Activated CD4-positive, alpha-beta memory T cell treated with anti-CD3 and anti-CD28 coated beads, Interleukin-2, amount 10 ng/mL, durations not matched to agents 7 days and 5 days (primary cell): ENCODE data around the gene RAC3. TPM values are rescaled to one million over a fixed set of nuclear protein-coding genes. Genes with fewer than 3 reads are reported as not detected.

ENCODE experiments used
- CTCF ChIA-PET: fragments of 350-600 bp; sonication (Branson Sonifier 250); formaldehyde crosslinking; loops from one replicate; lab custom pipeline; 2021; ENCODE audit warnings: antibody characterized with exemption, inconsistent platforms; lab: Charles Lee
- POLR2A ChIA-PET: fragments of 350-600 bp; sonication (Branson Sonifier 250); formaldehyde crosslinking; loops from one replicate; lab custom pipeline; 2021; ENCODE audit warnings: antibody characterized with exemption; lab: Charles Lee
- DNase-seq: peaks from one replicate; pipeline ENCODE4 v3.0.0-alpha.2; 2020
- H3K27ac Mint-ChIP-seq: one replicate; pipeline ENCODE4 v1.8.0; 2021; ENCODE audit warnings: mild to moderate bottlenecking, mixed read lengths
- H3K27me3 Mint-ChIP-seq: one replicate; pipeline ENCODE4 v1.8.0; 2021; ENCODE audit warnings: mixed read lengths
- H3K36me3 Mint-ChIP-seq: one replicate; pipeline ENCODE4 v1.8.0; 2021; ENCODE audit warnings: low read depth, mixed read lengths
- H3K4me1 Mint-ChIP-seq: one replicate; pipeline ENCODE4 v1.8.0; 2021; ENCODE audit warnings: mixed read lengths
- H3K4me3 Mint-ChIP-seq: one replicate; pipeline ENCODE4 v1.8.0; 2021; ENCODE audit warnings: mild to moderate bottlenecking, mixed read lengths
- H3K9me3 Mint-ChIP-seq: one replicate; pipeline ENCODE4 v1.8.0; 2021; ENCODE audit warnings: mixed read lengths
- total RNA-seq, 2 experiments: library from RNA; stranded (reverse); gene quantifications; one replicate each; pipeline ENCODE4 v1.2.3, GENCODE V29; 2021

RAC3 gene
- total RNA-seq, 2 experiments from 2014 or later, result 7.9 to 8.1 TPM

DNA sequence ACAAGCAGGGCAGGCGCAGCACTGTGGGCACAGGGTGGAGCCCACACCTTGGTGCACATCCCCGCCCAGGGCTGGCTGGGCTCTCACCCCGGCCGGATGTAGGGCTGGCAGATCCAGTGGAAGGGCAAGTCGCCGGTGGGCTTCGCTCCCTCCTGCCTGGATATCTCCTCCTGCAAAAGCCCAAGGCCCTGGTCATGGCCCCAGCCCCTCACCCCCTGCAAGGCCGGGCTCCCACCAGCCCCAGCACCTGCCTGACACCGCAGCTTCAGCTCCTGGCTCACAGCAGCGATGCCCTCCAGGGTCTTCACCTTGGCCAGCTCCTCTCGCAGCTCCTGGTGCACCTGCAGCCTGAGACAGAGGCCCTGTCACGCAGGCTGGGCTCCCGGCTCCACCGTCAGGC lies 29.1 kb downstream of the RAC3 start:
- Mint-ChIP-seq H3K36me3 (peaks cover 7% of the 10 kb centered on the region), H3K9me3 (no peaks in the 10 kb centered on the region), H3K27ac (no peak overlapping the region), H3K27me3 (no peaks in the 10 kb centered on the region), H3K4me3 (no peak overlapping the region), H3K4me1 (peaks cover 9% of the 10 kb centered on the region)
- DNase-seq, result no peak
- ChIA-PET POLR2A (interaction anchor here (1.7 kb wide), 1 partner anchor 25 kb away, joined by 3 read pairs; no protein-coding TSS in a partner anchor), CTCF (no interaction called here)

GRCh38 chr17:82061047-82061925 lies 29.8 kb downstream of the RAC3 start:
- POLR2A ChIA-PET, result no interaction called here
- CTCF ChIA-PET, result no interaction called here
- H3K27ac Mint-ChIP-seq, result no peak overlapping the region

GRCh38 chr17:82062076-82062983 lies 30.9 kb downstream of the RAC3 start:
- H3K4me3 Mint-ChIP-seq, result no peak overlapping the region
- H3K36me3 Mint-ChIP-seq, result peaks cover 7% of the 10 kb centered on the region
- H3K27ac Mint-ChIP-seq, result no peak overlapping the region
- DNase-seq, result no peak
- no peaks in the 10 kb centered on the region for H3K9me3 Mint-ChIP-seq
- peaks cover 17% of the 10 kb centered on the region for H3K4me1 Mint-ChIP-seq
- POLR2A ChIA-PET, result no interaction called here
- no peaks in the 10 kb centered on the region for H3K27me3 Mint-ChIP-seq
- CTCF ChIA-PET, result no interaction called here

More at GRCh38 chr17:82061047-82061925, 29.8 kb downstream of the RAC3 start:
- Mint-ChIP-seq H3K4me1 (peaks cover 12% of the 10 kb centered on the region), H3K27me3 (no peaks in the 10 kb centered on the region), H3K36me3 (peaks cover 7% of the 10 kb centered on the region), H3K4me3 (no peak overlapping the region), H3K9me3 (no peaks in the 10 kb centered on the region)
- DNase-seq, result no peak

DNA sequence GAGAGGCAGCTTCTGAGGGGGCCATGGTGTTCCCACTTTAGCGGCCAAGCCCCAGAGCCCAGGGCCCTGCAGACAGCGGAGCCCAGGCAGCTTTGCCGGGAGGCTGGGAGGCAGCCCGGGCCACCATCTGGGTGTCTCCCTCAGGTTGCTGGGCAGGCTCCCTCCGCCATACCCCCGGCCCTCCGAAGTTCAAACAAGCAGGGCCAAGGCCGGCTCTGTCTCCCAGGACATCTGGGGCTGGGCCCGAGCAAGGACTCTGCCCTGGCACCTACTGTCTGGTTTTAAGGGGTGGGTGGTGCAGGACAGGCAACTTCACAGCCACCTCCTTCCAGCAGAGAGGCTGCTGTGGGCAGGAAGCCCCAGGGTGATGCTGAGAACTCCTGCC lies 31.5 kb downstream of the RAC3 start:
- POLR2A ChIA-PET, result interaction anchor here (1.5 kb wide), 1 partner anchor 13 kb away, joined by 3 read pairs; no protein-coding TSS in a partner anchor
- CTCF ChIA-PET, result no interaction called here
- no peak for DNase-seq
- Mint-ChIP-seq H3K36me3 (peaks cover 4% of the 10 kb centered on the region), H3K9me3 (no peaks in the 10 kb centered on the region), H3K27me3 (no peaks in the 10 kb centered on the region), H3K27ac (no peak overlapping the region), H3K4me3 (no peak overlapping the region), H3K4me1 (peaks cover 17% of the 10 kb centered on the region)

- CTCF ChIA-PET, result no interaction called here
- POLR2A ChIA-PET, result interaction anchor here (1.0 to 2.0 kb wide), 5 partner anchors 10 to 204 kb away, joined by 3 to 8 read pairs (median 3); partner anchors contain the start of genes FASN and GPS1
- H3K4me1 Mint-ChIP-seq, result peaks cover 17% of the 10 kb centered on the region
- DNase-seq, result no peak
- no peaks in the 10 kb centered on the region for H3K27me3 Mint-ChIP-seq
- H3K4me3 Mint-ChIP-seq, result peak overlapping the region; percentile 67
- H3K36me3 Mint-ChIP-seq, result peaks cover 3% of the 10 kb centered on the region
- no peak overlapping the region for H3K27ac Mint-ChIP-seq
- H3K9me3 Mint-ChIP-seq, result no peaks in the 10 kb centered on the region
These were observed 32.2 kb downstream of the RAC3 start for GRCh38 chr17:82063424-82064415.

GRCh38 chr17:82064433-82065192 lies 33.1 kb downstream of the RAC3 start:
- peaks cover 17% of the 10 kb centered on the region for H3K4me1 Mint-ChIP-seq
- H3K9me3 Mint-ChIP-seq, result no peaks in the 10 kb centered on the region
- H3K27me3 Mint-ChIP-seq, result no peaks in the 10 kb centered on the region
- ChIA-PET CTCF (no interaction called here), POLR2A (interaction anchor here (1.0 to 2.3 kb wide), 10 partner anchors 9 to 210 kb away, joined by 3 to 16 read pairs (median 6); partner anchors contain the start of genes CSNK1D, DCXR, FASN and GPS1)
- peak overlapping the region; percentile 26 for H3K27ac Mint-ChIP-seq
- H3K36me3 Mint-ChIP-seq, result peaks cover 3% of the 10 kb centered on the region
- no peak for DNase-seq
- H3K4me3 Mint-ChIP-seq, result peak overlapping the region; percentile 67

GRCh38 chr17:82065193-82065637 lies 33.7 kb downstream of the RAC3 start:
- ChIA-PET CTCF (no interaction called here), POLR2A (interaction anchor here (1.2 to 2.3 kb wide), 9 partner anchors 10 to 209 kb away, joined by 3 to 16 read pairs (median 7); partner anchors contain the start of genes CSNK1D, DCXR and GPS1)
- Mint-ChIP-seq H3K4me1 (peaks cover 17% of the 10 kb centered on the region), H3K27me3 (no peaks in the 10 kb centered on the region), H3K4me3 (peak overlapping the region; percentile 67), H3K27ac (peak overlapping the region; percentile 26), H3K9me3 (no peaks in the 10 kb centered on the region), H3K36me3 (peaks cover under 1% of the 10 kb centered on the region)
- no peak for DNase-seq

- ChIA-PET POLR2A (interaction anchor here (0.7 to 2.3 kb wide), 16 partner anchors 10 to 208 kb away, joined by 3 to 16 read pairs (median 4); partner anchors contain the start of genes CSNK1D and DCXR), CTCF (interaction anchor here (1.8 kb wide), 1 partner anchor 28 kb away, joined by 9 read pairs; the partner anchor contains the start of gene DCXR)
- peak within 1 kb of the TSS; percentile 82 for H3K27ac Mint-ChIP-seq
- DNase-seq, result peak; percentile 78
- peaks cover 2% of the 10 kb centered on the region for H3K27me3 Mint-ChIP-seq
- peak within 1 kb of the TSS; percentile 82 for H3K4me3 Mint-ChIP-seq
- H3K36me3 Mint-ChIP-seq, result no peaks in the 10 kb centered on the region
- H3K9me3 Mint-ChIP-seq, result no peaks in the 10 kb centered on the region
- H3K4me1 Mint-ChIP-seq, result peaks cover 17% of the 10 kb centered on the region
These were observed 34.3 kb downstream of the RAC3 start, which contains the start of gene DUS1L for GRCh38 chr17:82065638-82066303. TSS of gene DUS1L (minus strand) at chr17:82065804. CDS start at chr17:82065059, 745 bp downstream.

- Mint-ChIP-seq H3K4me3 (no peak overlapping the region), H3K27me3 (peaks cover 4% of the 10 kb centered on the region), H3K4me1 (peaks cover 8% of the 10 kb centered on the region), H3K27ac (no peak overlapping the region), H3K9me3 (no peaks in the 10 kb centered on the region), H3K36me3 (no peaks in the 10 kb centered on the region)
- DNase-seq, result no peak
- ChIA-PET POLR2A (no interaction called here), CTCF (interaction anchor here (1.3 kb wide), 1 partner anchor 84 kb away, joined by 4 read pairs; no protein-coding TSS in a partner anchor)
These were observed 39.1 kb downstream of the RAC3 start for GRCh38 chr17:82070611-82071010.

GRCh38 chr17:82072827-82073226 lies 41.3 kb downstream of the RAC3 start:
- H3K9me3 Mint-ChIP-seq, result no peaks in the 10 kb centered on the region
- H3K27ac Mint-ChIP-seq, result no peak overlapping the region
- ChIA-PET CTCF (no interaction called here), POLR2A (no interaction called here)
- peaks cover 4% of the 10 kb centered on the region for H3K27me3 Mint-ChIP-seq
- H3K4me3 Mint-ChIP-seq, result no peak overlapping the region
- no peaks in the 10 kb centered on the region for H3K36me3 Mint-ChIP-seq
- DNase-seq, result no peak
- no peaks in the 10 kb centered on the region for H3K4me1 Mint-ChIP-seq
